Measurements from ENCODE around the gene ZNF45. TPM values are rescaled to one million over a fixed set of nuclear protein-coding genes. Genes with fewer than 3 reads are reported as not detected.

ZNF45 gene
- polyA plus RNA-seq, 1 donor from 2014 or later: 17.5 TPM

- H3K27me3 ChIP-seq (ENCODE audit: insufficient read depth, low read depth, low read length): no peaks in the 10 kb centered on the region
- H3K9me3 ChIP-seq (ENCODE audit: low read length): peaks cover 29% of the 10 kb centered on the region
- H3K9ac ChIP-seq (ENCODE audit: low read length): no peak overlapping the region
- H3K4me3 ChIP-seq (ENCODE audit: low read length): no peak overlapping the region
- TF ChIP-seq TAF1 (IDR thresholded peaks at IDR 0.05; ENCODE audit: low read depth) (no peak), EZH2 (IDR thresholded peaks at IDR 0.05; ENCODE audit: borderline replicate concordance, insufficient read depth, low read length, poor library complexity, severe bottlenecking) (no peak), POLR2AphosphoS5 (IDR thresholded peaks at IDR 0.05) (no peak), RAD21 (conservative IDR thresholded peaks at IDR 0.05) (no peak), EP300 (conservative IDR thresholded peaks at IDR 0.05; ENCODE audit: poor library complexity, severe bottlenecking) (no peak), SMC3 (conservative IDR thresholded peaks at IDR 0.05; ENCODE audit: poor library complexity) (no peak), REST (IDR thresholded peaks at IDR 0.05; ENCODE audit: borderline replicate concordance) (no peak), CTCF (IDR thresholded peaks at IDR 0.05; ENCODE audit: poor library complexity, severe bottlenecking) (no peak), MXI1 (conservative IDR thresholded peaks at IDR 0.05; ENCODE audit: poor library complexity, severe bottlenecking) (no peak)
- H3K27ac ChIP-seq (ENCODE audit: low read length): no peak overlapping the region
- H3K9me2 ChIP-seq (ENCODE audit: insufficient read depth, low read length): no peaks in the 10 kb centered on the region
- H3K36me3 ChIP-seq (ENCODE audit: insufficient read depth, low read length): peaks cover 10% of the 10 kb centered on the region
- no peak overlapping the region for H2AFZ ChIP-seq (ENCODE audit: low read depth, low read length)
- no peaks in the 10 kb centered on the region for H3K79me2 ChIP-seq (replicated peaks; ENCODE audit: insufficient read depth, low read length)
- no peaks in the 10 kb centered on the region for H3F3A ChIP-seq (ENCODE audit: insufficient read depth, low read length, poor library complexity, severe bottlenecking)
- H4K20me1 ChIP-seq (ENCODE audit: insufficient read depth): no peaks in the 10 kb centered on the region
- no peak overlapping the region for H3K4me2 ChIP-seq (ENCODE audit: low read length)
Measured at GRCh38 chr19:43908659-43909058, 26.4 kb downstream of the ZNF45 start.

- H3F3A ChIP-seq (ENCODE audit: insufficient read depth, low read length, poor library complexity, severe bottlenecking): no peaks in the 10 kb centered on the region
- H3K4me2 ChIP-seq (ENCODE audit: low read length): no peak overlapping the region
- no peak overlapping the region for H3K27ac ChIP-seq (ENCODE audit: low read length)
- H3K9ac ChIP-seq (ENCODE audit: low read length): no peak overlapping the region
- no peaks in the 10 kb centered on the region for H3K79me2 ChIP-seq (replicated peaks; ENCODE audit: insufficient read depth, low read length)
- no peak overlapping the region for H2AFZ ChIP-seq (ENCODE audit: low read depth, low read length)
- H3K4me3 ChIP-seq (ENCODE audit: low read length): no peak overlapping the region
- no peak for TF ChIP-seq POLR2AphosphoS5 (IDR thresholded peaks at IDR 0.05)
- no peak for TF ChIP-seq SMC3 (conservative IDR thresholded peaks at IDR 0.05; ENCODE audit: poor library complexity)
- TF ChIP-seq MXI1 (conservative IDR thresholded peaks at IDR 0.05; ENCODE audit: poor library complexity, severe bottlenecking): no peak
- TF ChIP-seq RAD21 (conservative IDR thresholded peaks at IDR 0.05): no peak
- TF ChIP-seq EZH2 (IDR thresholded peaks at IDR 0.05; ENCODE audit: borderline replicate concordance, insufficient read depth, low read length, poor library complexity, severe bottlenecking): no peak
- no peak for TF ChIP-seq CTCF (IDR thresholded peaks at IDR 0.05; ENCODE audit: poor library complexity, severe bottlenecking)
- no peak for TF ChIP-seq EP300 (conservative IDR thresholded peaks at IDR 0.05; ENCODE audit: poor library complexity, severe bottlenecking)
- no peaks in the 10 kb centered on the region for H3K9me2 ChIP-seq (ENCODE audit: insufficient read depth, low read length)
- H3K9me3 ChIP-seq (ENCODE audit: low read length): peaks cover 22% of the 10 kb centered on the region
- H4K20me1 ChIP-seq (ENCODE audit: insufficient read depth): no peaks in the 10 kb centered on the region
- no peaks in the 10 kb centered on the region for H3K27me3 ChIP-seq (ENCODE audit: insufficient read depth, low read depth, low read length)
- no peaks in the 10 kb centered on the region for H3K36me3 ChIP-seq (ENCODE audit: insufficient read depth, low read length)
Measured at GRCh38 chr19:43906774-43907173, 28.3 kb downstream of the ZNF45 start.

Measured in neural cell (in vitro differentiated cells).